ENCODE measurements around the gene PIWIL4.
A peak's percentile ranks its signal among the peaks of the same experiment; 100 is the strongest.

The PIWIL4 gene

GRCh38 chr11:94567181-94567670, at the start of gene PIWIL4:
Gene PIWIL4 (plus strand): TSS chr11:94567368. CDS start chr11:94567519, 151 bp downstream.
- no peak for TF ChIP-seq CTCF (IDR thresholded peaks at IDR 0.05; ENCODE audit: low read depth, low read length)
- H3K27me3 ChIP-seq (ENCODE audit: insufficient read depth, low read depth, severe bottlenecking) = no peaks in the 10 kb centered on the region
- no peak within 1 kb of the TSS for H3K27ac ChIP-seq
- DNase-seq = no peak
- H3K4me3 ChIP-seq (ENCODE audit: low read depth, low read length) = no peak within 1 kb of the TSS
- H3K36me3 ChIP-seq = no peaks in the 10 kb centered on the region
- H3K9me3 ChIP-seq (ENCODE audit: severe bottlenecking) = no peaks in the 10 kb centered on the region

- Histone ChIP-seq H3K9me3 (ENCODE audit: severe bottlenecking) (no peaks in the 10 kb centered on the region), H3K27me3 (ENCODE audit: insufficient read depth, low read depth, severe bottlenecking) (no peaks in the 10 kb centered on the region), H3K27ac (no peak overlapping the region), H3K36me3 (no peaks in the 10 kb centered on the region), H3K4me3 (ENCODE audit: low read depth, low read length) (no peak overlapping the region)
- no peak for DNase-seq
- no peak for TF ChIP-seq CTCF (IDR thresholded peaks at IDR 0.05; ENCODE audit: low read depth, low read length)
Measured at GRCh38 chr11:94518300-94518699, 48.9 kb upstream of the PIWIL4 start.

- Histone ChIP-seq H3K27me3 (ENCODE audit: insufficient read depth, low read depth, severe bottlenecking) (no peaks in the 10 kb centered on the region), H3K9me3 (ENCODE audit: severe bottlenecking) (no peaks in the 10 kb centered on the region), H3K4me3 (ENCODE audit: low read depth, low read length) (no peak overlapping the region), H3K36me3 (no peaks in the 10 kb centered on the region), H3K27ac (no peak overlapping the region)
- DNase-seq = no peak
- TF ChIP-seq CTCF (IDR thresholded peaks at IDR 0.05; ENCODE audit: low read depth, low read length) = no peak
Measured at GRCh38 chr11:94519478-94520084, 47.6 kb upstream of the PIWIL4 start.

- no peaks in the 10 kb centered on the region for H3K36me3 ChIP-seq
- no peaks in the 10 kb centered on the region for H3K27me3 ChIP-seq (ENCODE audit: insufficient read depth, low read depth, severe bottlenecking)
- no peaks in the 10 kb centered on the region for H3K9me3 ChIP-seq (ENCODE audit: severe bottlenecking)
- H3K27ac ChIP-seq = no peak overlapping the region
- TF ChIP-seq CTCF (IDR thresholded peaks at IDR 0.05; ENCODE audit: low read depth, low read length) = peak; percentile 66
- H3K4me3 ChIP-seq (ENCODE audit: low read depth, low read length) = no peak overlapping the region
- no peak for DNase-seq
Measured at GRCh38 chr11:94521684-94522083, 45.5 kb upstream of the PIWIL4 start.

GRCh38 chr11:94524341-94524740, 42.8 kb upstream of the PIWIL4 start:
- no peaks in the 10 kb centered on the region for H3K27me3 ChIP-seq (ENCODE audit: insufficient read depth, low read depth, severe bottlenecking)
- no peak for DNase-seq
- no peak for TF ChIP-seq CTCF (IDR thresholded peaks at IDR 0.05; ENCODE audit: low read depth, low read length)
- no peak overlapping the region for H3K4me3 ChIP-seq (ENCODE audit: low read depth, low read length)
- no peak overlapping the region for H3K27ac ChIP-seq
- H3K36me3 ChIP-seq = no peaks in the 10 kb centered on the region
- H3K9me3 ChIP-seq (ENCODE audit: severe bottlenecking) = no peaks in the 10 kb centered on the region
